H1 (cell line): ENCODE results near the gene JTB.

Experiments used
- EZH2 ChIP-seq: fragments of 200-600 bp; sonication (generic); IDR thresholded peaks from 2 replicates; pipeline ENCODE4 v1.7.1; 2012; ENCODE audit warnings: low read depth, mild to moderate bottlenecking, moderate library complexity, low read length, inconsistent platforms; ENCODE audit not compliant: severe bottlenecking
- TF ChIP-seq, protein P1 (sequence below), 3 experiments: IDR thresholded peaks; 1 replicate in 2 of 3; 2 replicates in 1 of 3; pipeline versions ENCODE4 v1.5.1 to v1.6.1; 2011; ENCODE audit warnings: low read length in 3 of 3, mild to moderate bottlenecking in 3 of 3, inconsistent platforms in 2 of 3, low read depth in 1 of 3, moderate library complexity in 1 of 3; ENCODE audit not compliant: insufficient read depth in 1 of 3; ENCODE audit errors: control extremely low read depth in 1 of 3

DNA sequence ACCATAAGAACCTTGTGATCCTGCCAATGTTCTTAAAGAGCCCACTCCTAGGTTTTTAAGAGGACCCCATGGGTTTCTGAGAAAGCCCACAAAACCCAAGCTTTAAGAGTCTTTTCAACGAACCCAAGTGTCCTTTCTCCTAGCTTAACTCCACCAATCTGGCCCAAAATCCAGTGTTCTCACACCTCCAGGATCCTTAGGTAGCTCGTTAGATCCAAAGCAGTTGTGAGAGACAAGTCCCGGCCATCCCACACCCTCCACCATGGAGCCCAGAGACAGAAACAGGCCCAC is 32.7 kb downstream of the JTB start:
- TF ChIP-seq EZH2: no peak
- TF ChIP-seq, protein P1, sequence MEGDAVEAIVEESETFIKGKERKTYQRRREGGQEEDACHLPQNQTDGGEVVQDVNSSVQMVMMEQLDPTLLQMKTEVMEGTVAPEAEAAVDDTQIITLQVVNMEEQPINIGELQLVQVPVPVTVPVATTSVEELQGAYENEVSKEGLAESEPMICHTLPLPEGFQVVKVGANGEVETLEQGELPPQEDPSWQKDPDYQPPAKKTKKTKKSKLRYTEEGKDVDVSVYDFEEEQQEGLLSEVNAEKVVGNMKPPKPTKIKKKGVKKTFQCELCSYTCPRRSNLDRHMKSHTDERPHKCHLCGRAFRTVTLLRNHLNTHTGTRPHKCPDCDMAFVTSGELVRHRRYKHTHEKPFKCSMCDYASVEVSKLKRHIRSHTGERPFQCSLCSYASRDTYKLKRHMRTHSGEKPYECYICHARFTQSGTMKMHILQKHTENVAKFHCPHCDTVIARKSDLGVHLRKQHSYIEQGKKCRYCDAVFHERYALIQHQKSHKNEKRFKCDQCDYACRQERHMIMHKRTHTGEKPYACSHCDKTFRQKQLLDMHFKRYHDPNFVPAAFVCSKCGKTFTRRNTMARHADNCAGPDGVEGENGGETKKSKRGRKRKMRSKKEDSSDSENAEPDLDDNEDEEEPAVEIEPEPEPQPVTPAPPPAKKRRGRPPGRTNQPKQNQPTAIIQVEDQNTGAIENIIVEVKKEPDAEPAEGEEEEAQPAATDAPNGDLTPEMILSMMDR (IDR thresholded peaks at IDR 0.05; ENCODE audit: control extremely low read depth in 1 of 3, insufficient read depth in 1 of 3, low read depth in 1 of 3, low read length in 3 of 3): no peak
